NAMALWA (cell line): ENCODE data around the gene TLCD3A.
"Not testable (repeated sequence)": the region's sequence is repeated elsewhere in the genome, so short reads cannot be mapped to it uniquely, and the experiment has no call there.

Source experiments
- DNase-seq: peaks from one replicate; pipeline ENCODE4 v3.0.0-alpha.2; 2015; ENCODE audit warnings: low spot score

TLCD3A gene

GRCh38 chr17:732067-732901 lies at the start of gene TLCD3A:
Gene TLCD3A, plus strand, starts transcription at chr17:732596. Its CDS starts 52 bp downstream, at chr17:732648.
- no peak for DNase-seq

- DNase-seq, result no peak
Measured at GRCh38 chr17:683040-683439, 49.4 kb upstream of the TLCD3A start.

- no peak for DNase-seq
Measured at GRCh38 chr17:683499-684254, 48.7 kb upstream of the TLCD3A start.

GRCh38 chr17:685006-685405 lies 47.4 kb upstream of the TLCD3A start:
- DNase-seq, result no peak

GRCh38 chr17:688100-688989 lies 44.1 kb upstream of the TLCD3A start:
- peak; percentile 6 for DNase-seq

GRCh38 chr17:689556-690275 lies 42.7 kb upstream of the TLCD3A start:
- no peak for DNase-seq

- DNase-seq, result no peak
Measured at GRCh38 chr17:690361-690760, 42.0 kb upstream of the TLCD3A start.

- DNase-seq, result no peak
Measured at GRCh38 chr17:691423-691822, 41.0 kb upstream of the TLCD3A start.

GRCh38 chr17:692116-692515 lies 40.3 kb upstream of the TLCD3A start:
- DNase-seq, result no peak

- no peak for DNase-seq
Measured at GRCh38 chr17:693791-694638, 38.4 kb upstream of the TLCD3A start.

- DNase-seq, result no peak
Measured at GRCh38 chr17:696369-696768, 36.0 kb upstream of the TLCD3A start.

- no peak for DNase-seq
Measured at GRCh38 chr17:697682-698081, 34.7 kb upstream of the TLCD3A start.

GRCh38 chr17:698096-698495 lies 34.3 kb upstream of the TLCD3A start:
- not testable (repeated sequence) for DNase-seq

- no peak for DNase-seq
Measured at GRCh38 chr17:699345-699744, 33.1 kb upstream of the TLCD3A start.

GRCh38 chr17:700504-701094 lies 31.8 kb upstream of the TLCD3A start:
- DNase-seq, result peak; percentile 34

- no peak for DNase-seq
Measured at GRCh38 chr17:703081-703875, 29.1 kb upstream of the TLCD3A start.

- DNase-seq, result no peak
Measured at GRCh38 chr17:704111-704864, 28.1 kb upstream of the TLCD3A start.

- no peak for DNase-seq
Measured at GRCh38 chr17:705011-705410, 27.4 kb upstream of the TLCD3A start.

- DNase-seq, result no peak
Measured at GRCh38 chr17:705863-706262, 26.5 kb upstream of the TLCD3A start.
